H1 (cell line): ENCODE results near the gene SFMBT2.

Source experiments
- ASH2L ChIP-seq: fragments of 200-600, 300-600 bp; sonication (generic); IDR thresholded peaks from one replicate; pipeline ENCODE4 v1.7.1; 2017; ENCODE audit warnings: low read length
- CHD1 ChIP-seq: IDR thresholded peaks from 2 replicates; pipeline ENCODE4 v1.6.1; 2012; ENCODE audit warnings: low read depth, low read length, improper control_type of control experiment
- CHD2 ChIP-seq: IDR thresholded peaks from 2 replicates; pipeline ENCODE4 v1.6.1; 2012; ENCODE audit warnings: low read length, improper control_type of control experiment
- CTCF ChIP-seq, 3 experiments: IDR thresholded peaks; 1 replicate in 2 of 3; 2 replicates in 1 of 3; pipeline versions ENCODE4 v1.5.1 to v1.6.1; 2011; ENCODE audit warnings: low read length in 3 of 3, mild to moderate bottlenecking in 3 of 3, inconsistent platforms in 2 of 3, low read depth in 1 of 3, moderate library complexity in 1 of 3; ENCODE audit not compliant: insufficient read depth in 1 of 3; ENCODE audit errors: control extremely low read depth in 1 of 3
- EZH2 ChIP-seq: fragments of 200-600 bp; sonication (generic); IDR thresholded peaks from 2 replicates; pipeline ENCODE4 v1.7.1; 2012; ENCODE audit warnings: low read depth, mild to moderate bottlenecking, moderate library complexity, low read length, inconsistent platforms; ENCODE audit not compliant: severe bottlenecking
- JUN ChIP-seq: IDR thresholded peaks from 2 replicates; pipeline ENCODE4 v1.6.1; 2011; ENCODE audit warnings: low read depth, mild to moderate bottlenecking, improper control_type of control experiment, low read length
- NANOG ChIP-seq: IDR thresholded peaks from 2 replicates; pipeline ENCODE4 v1.6.1; 2011; ENCODE audit warnings: low read length, low read depth, mild to moderate bottlenecking, inconsistent platforms; ENCODE audit not compliant: insufficient read depth, poor library complexity, severe bottlenecking
- POLR2AphosphoS5 ChIP-seq: IDR thresholded peaks from 2 replicates; pipeline ENCODE4 v1.6.1; 2011; ENCODE audit warnings: low read depth, low read length
- USF2 ChIP-seq: IDR thresholded peaks from 2 replicates; pipeline ENCODE4 v1.6.1; 2011; ENCODE audit warnings: low read length, improper control_type of control experiment

- no peak for TF ChIP-seq CTCF (IDR thresholded peaks at IDR 0.05; ENCODE audit: control extremely low read depth in 1 of 3, insufficient read depth in 1 of 3, low read depth in 1 of 3, low read length in 3 of 3)
- no peak for TF ChIP-seq POLR2AphosphoS5
- TF ChIP-seq NANOG, result no peak
- TF ChIP-seq ASH2L, result no peak
- TF ChIP-seq USF2, result no peak
- TF ChIP-seq JUN, result no peak
- TF ChIP-seq CHD2, result no peak
- no peak for TF ChIP-seq CHD1
- no peak for TF ChIP-seq EZH2
These were observed 32.0 kb downstream of the SFMBT2 start for GRCh38 chr10:7378602-7379403.
